Tibial nerve (tissue), 3 donors: ENCODE data around the gene RPLP2.

Experiments used
- CTCF ChIP-seq, 5 experiments: fragments of 200-600 bp in 3 of 5; fragments of 450-650 bp in 2 of 5; sonication (generic) in 3 of 5; IDR thresholded peaks; one replicate each; pipeline ENCODE4 v1.5.1; 2016 to 2019; ENCODE audit warnings: antibody characterized with exemption in 5 of 5, mild to moderate bottlenecking in 3 of 5, moderate library complexity in 2 of 5
- POLR2A ChIP-seq, 2 donors: fragments of 450-650 bp; IDR thresholded peaks; one replicate each; pipeline ENCODE4 v1.6.1; 2017; ENCODE audit warnings: antibody characterized with exemption in 2 of 2, mild to moderate bottlenecking in 2 of 2, moderate library complexity in 2 of 2

- no peak for TF ChIP-seq CTCF (IDR thresholded peaks at IDR 0.05)
- no peak for TF ChIP-seq POLR2A (IDR thresholded peaks at IDR 0.05)
These were observed 17.3 kb upstream of the RPLP2 start for GRCh38 chr11:792535-792821.
